Gastroesophageal sphincter (tissue), 3 donors: ENCODE measurements around the gene ZFYVE28.

Source experiments
- CTCF ChIP-seq, 4 experiments: fragments of 200-600 bp in 2 of 4; fragments of 450-650 bp in 2 of 4; sonication (generic) in 1 of 4; IDR thresholded peaks; one replicate each; pipeline ENCODE4 v1.5.1; 2017 to 2019; ENCODE audit warnings: antibody characterized with exemption in 4 of 4, mild to moderate bottlenecking in 2 of 4, moderate library complexity in 2 of 4
- POLR2A ChIP-seq, 2 donors: fragments of 450-650 bp; IDR thresholded peaks; one replicate each; pipeline ENCODE4 v1.6.1; 2017; ENCODE audit warnings: antibody characterized with exemption in 2 of 2, mild to moderate bottlenecking in 2 of 2, moderate library complexity in 1 of 2

- TF ChIP-seq CTCF (IDR thresholded peaks at IDR 0.05) (no peak), POLR2A (IDR thresholded peaks at IDR 0.05) (no peak)
These were observed 135.2 kb downstream of the ZFYVE28 start for GRCh38 chr4:2283199-2283711.
